Stimulated activated naive CD8-positive, alpha-beta T cell treated with anti-CD3 and anti-CD28 coated beads, Interleukin-15, Interleukin-2, amounts not matched to agents 100 U/mL and 50 U/mL, for 24 hours (primary cell): ENCODE data around the gene OSM.

Source experiments
- ATAC-seq: fragments of 150-1000 bp; cut with Tn5 transposase; one replicate; pipeline ENCODE4 v1.10.0; 2021
- DNase-seq: peaks from one replicate; pipeline ENCODE4 v3.0.0; 2021

OSM gene

GRCh38 chr22:30297991-30298701 lies 31.5 kb upstream of the OSM start:
- ATAC-seq (no peak), DNase-seq (no peak)

GRCh38 chr22:30297276-30297990 lies 30.8 kb upstream of the OSM start:
- DNase-seq: no peak

DNA sequence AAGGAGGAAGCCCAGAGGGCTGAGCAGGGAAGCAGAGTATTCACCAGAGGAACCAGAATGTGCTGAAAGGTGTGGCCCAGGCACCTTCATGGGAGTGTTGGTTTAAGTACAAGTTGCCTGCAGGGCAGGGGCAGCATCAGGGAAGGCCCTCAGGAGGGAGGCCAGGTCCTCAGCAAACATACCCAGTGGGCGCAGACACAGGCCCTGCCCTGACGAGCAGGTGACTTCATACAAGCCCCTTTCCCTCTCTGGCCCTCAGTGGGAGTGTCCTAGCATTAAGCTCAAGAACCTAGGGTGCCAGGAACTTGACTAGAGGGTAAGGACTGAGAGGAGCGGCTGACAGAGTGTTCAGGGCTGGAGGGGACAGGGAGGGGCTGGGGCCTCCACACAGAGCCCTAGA lies 30.2 kb upstream of the OSM start:
- DNase-seq: no peak
- no peak for ATAC-seq

More at GRCh38 chr22:30297276-30297990, 30.8 kb upstream of the OSM start:
- no peak for ATAC-seq

GRCh38 chr22:30296324-30296723 lies 29.7 kb upstream of the OSM start:
- ATAC-seq (no peak), DNase-seq (no peak)

DNA sequence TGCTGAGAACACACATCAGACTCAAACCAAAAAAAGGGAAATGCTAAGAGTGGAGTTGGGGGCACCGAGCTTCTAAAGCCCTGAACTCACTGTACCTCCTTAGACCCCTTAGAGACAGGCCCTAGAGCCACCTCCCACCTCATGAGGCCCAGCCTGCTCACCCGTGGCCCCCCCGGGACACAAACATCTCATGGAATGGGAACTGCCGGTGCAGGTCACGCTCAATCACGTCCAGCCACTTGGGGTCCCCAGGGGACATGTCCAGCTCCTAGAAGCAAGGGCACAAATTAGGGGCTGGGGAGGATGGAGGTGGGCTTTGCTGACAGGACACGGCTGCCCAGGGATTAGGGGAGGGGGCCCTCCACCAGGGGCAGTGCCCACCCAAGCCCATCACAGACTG lies 28.9 kb upstream of the OSM start:
- DNase-seq (no peak), ATAC-seq (no peak)

DNA sequence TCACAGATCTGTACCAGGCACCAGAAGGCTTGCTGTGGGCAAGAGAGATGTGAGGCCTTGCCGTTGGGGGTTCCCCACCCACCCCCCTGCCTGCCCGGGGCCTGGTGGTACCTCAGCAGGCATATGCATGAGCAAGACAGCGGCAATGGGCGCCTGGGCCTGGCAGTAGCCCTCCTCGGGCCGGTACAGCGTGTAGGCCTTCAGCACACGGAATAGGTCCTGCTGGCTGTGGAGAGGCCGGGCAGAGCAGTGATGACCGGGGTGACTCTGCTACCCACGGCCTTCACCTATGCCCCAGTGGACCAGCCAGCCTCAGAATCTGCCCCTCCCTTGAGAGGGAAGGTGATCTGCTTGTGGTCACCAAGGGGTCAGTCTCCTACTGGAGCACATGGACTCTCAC lies 28.2 kb upstream of the OSM start:
- ATAC-seq: no peak
- no peak for DNase-seq

DNA sequence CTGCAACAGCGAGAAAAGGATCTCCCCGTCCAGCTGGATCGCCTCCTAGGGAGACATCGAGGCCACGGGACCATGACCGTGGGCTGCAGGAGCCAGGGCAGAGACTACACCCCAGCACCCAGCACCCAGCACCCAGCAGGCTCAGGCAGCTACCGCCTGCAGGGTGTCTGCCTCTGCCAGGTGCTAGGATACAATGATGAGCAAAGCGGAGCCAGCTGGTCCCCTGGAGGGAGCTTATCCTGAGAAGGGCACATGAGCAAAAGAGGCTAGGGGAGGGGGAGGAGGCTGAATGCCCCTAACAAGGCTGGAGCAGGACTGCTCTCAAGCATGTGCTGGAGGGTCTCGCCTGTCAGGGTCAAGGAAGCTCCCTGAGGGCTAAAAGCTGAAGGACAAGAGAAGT lies 27.4 kb upstream of the OSM start:
- DNase-seq (no peak), ATAC-seq (no peak)

GRCh38 chr22:30293026-30293425 lies 26.4 kb upstream of the OSM start:
- no peak for DNase-seq
- no peak for ATAC-seq

GRCh38 chr22:30292069-30292970 lies 25.7 kb upstream of the OSM start:
- ATAC-seq (no peak), DNase-seq (no peak)

GRCh38 chr22:30291058-30291892 lies 24.6 kb upstream of the OSM start:
- no peak for DNase-seq
- ATAC-seq: no peak

GRCh38 chr22:30290342-30291057 lies 23.8 kb upstream of the OSM start:
- ATAC-seq: no peak

GRCh38 chr22:30289980-30290313 lies 23.3 kb upstream of the OSM start:
- ATAC-seq (peak; percentile 14), DNase-seq (no peak)

More at GRCh38 chr22:30290342-30291057, 23.8 kb upstream of the OSM start:
- no peak for DNase-seq

- DNase-seq: peak; percentile 94
- peak; percentile 88 for ATAC-seq
Observed at GRCh38 chr22:30289141-30289979, 22.7 kb upstream of the OSM start, which contains the start of gene CASTOR1. CASTOR1 (minus strand) TSS chr22:30289505; CDS start chr22:30289497, 8 bp downstream.

DNA sequence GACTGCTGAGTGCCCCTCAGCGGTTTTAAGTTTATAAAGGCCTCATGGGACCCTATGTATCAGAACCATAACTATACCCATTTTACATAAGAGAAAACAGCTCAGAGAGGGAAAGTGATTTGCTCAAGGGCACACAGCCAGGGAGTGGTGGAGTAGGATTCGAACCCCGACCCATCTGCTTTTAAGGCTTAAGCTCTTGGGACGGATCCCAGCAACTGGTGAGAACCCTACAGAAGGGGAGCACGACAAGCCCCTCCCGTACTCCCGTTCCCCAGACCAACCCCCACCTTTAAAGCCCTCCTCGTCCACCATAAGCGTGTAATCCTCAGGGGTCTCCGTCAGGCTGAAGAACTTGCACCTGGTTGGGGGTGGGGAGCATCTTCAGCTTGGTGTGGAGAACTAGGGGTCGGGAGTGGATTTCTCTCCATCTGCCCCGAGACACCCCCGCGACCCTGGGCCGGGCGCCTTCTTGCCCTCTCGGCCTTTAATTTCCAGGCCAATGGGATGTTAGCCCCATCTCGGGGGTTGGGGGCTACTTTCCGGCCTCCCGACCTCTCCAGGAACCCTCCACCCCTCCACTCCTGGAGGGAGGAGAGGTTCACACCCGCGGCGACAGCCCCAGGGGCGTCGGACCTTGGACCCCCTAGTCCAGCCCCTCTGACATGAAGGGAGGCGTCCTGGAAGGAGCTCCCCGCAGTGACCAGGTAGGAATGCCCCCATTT lies 21.9 kb upstream of the OSM start:
- no peak for ATAC-seq

DNA sequence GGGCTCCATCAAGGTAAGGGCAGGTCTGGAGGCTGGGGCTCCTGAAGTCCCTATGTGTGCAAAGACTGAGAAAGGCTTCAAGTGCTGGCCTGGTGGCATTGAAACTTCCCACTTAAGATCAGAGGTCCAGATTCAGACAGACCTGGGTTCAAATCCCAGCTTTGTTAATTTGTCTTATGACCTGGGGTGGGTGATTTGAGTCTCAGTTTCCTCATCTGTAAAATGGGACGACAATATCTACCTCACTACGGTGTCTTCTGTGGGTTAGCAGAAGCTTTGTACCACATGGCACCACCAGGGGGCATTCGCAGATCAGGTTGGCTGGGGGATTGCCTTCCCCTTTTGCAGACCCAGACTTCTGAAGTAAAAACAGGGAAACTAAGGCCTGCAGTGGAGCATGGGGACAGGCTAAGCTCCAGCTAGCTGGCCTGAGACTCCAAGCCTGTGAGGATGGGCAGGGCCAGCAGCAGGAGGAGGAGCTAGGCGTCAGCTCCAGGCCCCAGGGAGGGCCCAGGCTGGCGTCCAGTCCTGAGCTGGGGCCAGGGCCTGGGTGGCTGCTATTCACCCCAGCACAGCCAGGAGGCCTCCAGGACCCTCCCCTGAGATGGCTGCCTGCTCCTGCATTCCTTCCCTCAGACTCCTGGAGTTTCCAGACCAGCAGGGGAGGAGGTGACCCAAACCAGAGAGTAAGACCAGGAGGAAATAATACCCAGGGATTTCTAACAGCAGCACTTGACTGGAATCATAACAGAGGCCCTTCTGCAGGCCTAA lies 21.2 kb upstream of the OSM start:
- peak; percentile 35 for ATAC-seq

More for the DNA sequence above, 21.9 kb upstream of the OSM start:
- no peak for DNase-seq

DNA sequence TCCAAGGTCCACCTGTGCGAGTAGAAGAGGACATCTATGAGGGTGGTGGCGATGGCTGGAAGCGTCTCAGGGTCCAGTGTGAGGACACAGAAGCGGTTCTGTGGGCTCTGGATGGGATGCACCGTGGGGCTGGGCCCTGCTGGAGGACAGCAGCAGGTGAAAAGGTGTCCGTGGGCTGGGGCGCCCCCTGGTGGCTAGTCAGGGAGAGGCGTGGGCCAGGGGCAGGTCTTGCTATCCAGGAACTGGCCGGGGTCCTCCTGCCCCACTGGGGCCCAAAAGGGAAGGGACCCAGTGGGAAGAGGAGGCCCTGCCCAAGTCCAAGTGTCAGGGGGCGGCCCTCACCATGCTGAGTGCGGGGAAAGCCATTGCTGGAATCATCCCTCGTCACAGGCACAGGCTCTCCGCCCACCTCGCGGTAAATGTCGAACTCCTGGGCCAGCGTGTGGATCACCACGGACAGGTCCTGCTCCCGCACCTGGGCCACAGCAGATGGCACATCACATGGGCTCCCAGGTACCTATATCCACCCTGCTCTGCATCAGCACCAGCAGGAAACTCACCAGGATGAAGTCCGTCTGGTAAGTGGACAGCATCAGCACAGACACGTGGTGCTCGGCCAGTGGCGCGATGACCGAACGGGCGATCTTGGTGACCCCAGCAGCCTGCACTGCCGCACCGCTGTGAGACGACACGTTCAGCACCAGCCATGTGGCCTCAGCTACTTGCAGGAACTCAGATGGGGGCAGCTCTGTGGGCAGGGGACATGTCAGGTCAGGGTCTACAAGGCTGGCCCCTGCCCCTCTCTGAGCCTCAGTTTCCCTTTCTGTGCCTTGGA lies 20.4 kb upstream of the OSM start:
- ATAC-seq (peak; percentile 36), DNase-seq (peak; percentile 93)

More for the DNA sequence above, 21.2 kb upstream of the OSM start:
- DNase-seq: peak; percentile 91

DNA sequence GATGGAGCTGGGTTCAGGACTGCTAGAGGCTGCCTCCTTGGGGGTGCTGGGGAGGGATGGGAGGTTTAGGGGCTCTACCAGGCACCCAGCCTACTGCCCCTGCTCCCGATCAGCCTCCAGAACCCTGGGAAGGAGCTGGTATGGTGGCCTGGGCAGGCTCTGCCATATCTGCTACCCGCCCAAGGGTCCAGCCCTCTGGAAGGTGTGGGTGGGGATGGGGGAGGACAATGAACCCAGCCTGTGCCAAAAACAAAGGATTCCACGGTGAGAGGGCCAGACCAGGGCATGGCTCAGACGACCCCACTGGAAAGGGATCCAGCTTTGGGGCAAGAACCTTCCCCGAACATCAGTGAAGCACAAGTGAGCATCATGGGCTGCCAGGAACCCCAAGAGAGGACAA lies 19.7 kb upstream of the OSM start:
- no peak for DNase-seq
- no peak for ATAC-seq

- ATAC-seq (no peak), DNase-seq (no peak)
Observed at GRCh38 chr22:30285846-30286200, 19.2 kb upstream of the OSM start.
